ENCODE measurements around the gene DCN. TPM values are rescaled to one million over a fixed set of nuclear protein-coding genes. Genes with fewer than 3 reads are reported as not detected.

Gene DCN
- total RNA-seq, 1 experiment from 2014 or later, result 2.0 TPM

GRCh38 chr12:91091916-91092715, 90.5 kb downstream of the DCN start:
- Mint-ChIP-seq H3K27ac (no peak overlapping the region), H3K4me1 (no peaks in the 10 kb centered on the region), H3K36me3 (peaks cover 30% of the 10 kb centered on the region), H3K9me3 (peaks cover 49% of the 10 kb centered on the region), H3K27me3 (ENCODE audit: low read depth) (peaks cover 4% of the 10 kb centered on the region), H3K4me3 (no peak overlapping the region)
- POLR2A ChIA-PET, result no interaction called here
- TF ChIP-seq ZNF671 (CRISPR knock-in tag; IDR thresholded peaks at IDR 0.05), result no peak
- no peak for TF ChIP-seq CTCF (IDR thresholded peaks at IDR 0.05)
- no peak for TF ChIP-seq ZMAT4 (CRISPR knock-in tag; IDR thresholded peaks at IDR 0.05)
- no peak for TF ChIP-seq ZBTB43 (CRISPR knock-in tag; IDR thresholded peaks at IDR 0.05)
- no peak for TF ChIP-seq FOXP4 (CRISPR knock-in tag; IDR thresholded peaks at IDR 0.05)
- no peak for TF ChIP-seq MAX (CRISPR knock-in tag; IDR thresholded peaks at IDR 0.05)
- no peak for TF ChIP-seq ZNF532 (CRISPR knock-in tag; IDR thresholded peaks at IDR 0.05; ENCODE audit: borderline replicate concordance)
- TF ChIP-seq MYBL2 (CRISPR knock-in tag; IDR thresholded peaks at IDR 0.05), result no peak
- no peak for TF ChIP-seq ZNF232 (CRISPR knock-in tag; IDR thresholded peaks at IDR 0.05)
- no peak for TF ChIP-seq E2F4 (CRISPR knock-in tag; IDR thresholded peaks at IDR 0.05; ENCODE audit: borderline replicate concordance, low read depth)
- TF ChIP-seq RORB (CRISPR knock-in tag; IDR thresholded peaks at IDR 0.05), result no peak
- TF ChIP-seq GTF2I (CRISPR knock-in tag; conservative IDR thresholded peaks at IDR 0.05), result no peak
- TF ChIP-seq CDX4 (CRISPR knock-in tag; IDR thresholded peaks at IDR 0.05; ENCODE audit: borderline replicate concordance), result no peak
- no peak for TF ChIP-seq OVOL2 (CRISPR knock-in tag; IDR thresholded peaks at IDR 0.05; ENCODE audit: borderline replicate concordance)
- TF ChIP-seq ELF4 (CRISPR knock-in tag; IDR thresholded peaks at IDR 0.05; ENCODE audit: low read depth), result no peak
- no peak for TF ChIP-seq IRF2 (CRISPR knock-in tag; IDR thresholded peaks at IDR 0.05; ENCODE audit: borderline replicate concordance, low read depth)
- DNase-seq (ENCODE audit: low spot score) (no peak), ATAC-seq (no peak)
- CTCF ChIA-PET, result no interaction called here

Other genes with a start within 250 kb of the DCN start
- not detected in 3 replicates for gene CCER1, start 227.6 kb downstream of the DCN start, total RNA-seq (2021)
- not detected in 3 replicates for gene EPYC, start 177.8 kb downstream of the DCN start, total RNA-seq (2021)
- gene KERA, start 124.8 kb downstream of the DCN start, total RNA-seq (2021), result not detected in 3 replicates
- gene LUM, start 71.3 kb downstream of the DCN start, total RNA-seq (2021), result 0.28 to 0.73 TPM (median 0.64 TPM) in 3 replicates

Data from WTC11 (cell line).